MM.1S (cell line): ENCODE data around the gene CRYGA.

Experiments used
- EZH2 ChIP-seq: fragments of 300-600 bp; sonication (generic); optimal IDR thresholded peaks from 2 replicates; pipeline ENCODE3; 2017; ENCODE audit warnings: low read depth, mild to moderate bottlenecking, antibody characterized with exemption, low read length, mixed read lengths
- EZH2phosphoT487 ChIP-seq: fragments of 300-600 bp; sonication (generic); IDR thresholded peaks from 2 replicates; pipeline ENCODE4 v1.6.1; 2018; ENCODE audit warnings: antibody characterized with exemption, low read length
- TF ChIP-seq, protein P1 (sequence below): fragments of 300-600 bp; sonication (generic); IDR thresholded peaks from 2 replicates; pipeline ENCODE4 v1.5.1; 2016; ENCODE audit warnings: antibody characterized with exemption, low read length, mixed read lengths

GRCh38 chr2:208192611-208193236, 29.3 kb upstream of the CRYGA start:
- TF ChIP-seq, protein P1, sequence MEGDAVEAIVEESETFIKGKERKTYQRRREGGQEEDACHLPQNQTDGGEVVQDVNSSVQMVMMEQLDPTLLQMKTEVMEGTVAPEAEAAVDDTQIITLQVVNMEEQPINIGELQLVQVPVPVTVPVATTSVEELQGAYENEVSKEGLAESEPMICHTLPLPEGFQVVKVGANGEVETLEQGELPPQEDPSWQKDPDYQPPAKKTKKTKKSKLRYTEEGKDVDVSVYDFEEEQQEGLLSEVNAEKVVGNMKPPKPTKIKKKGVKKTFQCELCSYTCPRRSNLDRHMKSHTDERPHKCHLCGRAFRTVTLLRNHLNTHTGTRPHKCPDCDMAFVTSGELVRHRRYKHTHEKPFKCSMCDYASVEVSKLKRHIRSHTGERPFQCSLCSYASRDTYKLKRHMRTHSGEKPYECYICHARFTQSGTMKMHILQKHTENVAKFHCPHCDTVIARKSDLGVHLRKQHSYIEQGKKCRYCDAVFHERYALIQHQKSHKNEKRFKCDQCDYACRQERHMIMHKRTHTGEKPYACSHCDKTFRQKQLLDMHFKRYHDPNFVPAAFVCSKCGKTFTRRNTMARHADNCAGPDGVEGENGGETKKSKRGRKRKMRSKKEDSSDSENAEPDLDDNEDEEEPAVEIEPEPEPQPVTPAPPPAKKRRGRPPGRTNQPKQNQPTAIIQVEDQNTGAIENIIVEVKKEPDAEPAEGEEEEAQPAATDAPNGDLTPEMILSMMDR = no peak
- TF ChIP-seq EZH2 = no peak
- no peak for TF ChIP-seq EZH2phosphoT487
